Stimulated activated effector memory CD8-positive, alpha-beta T cell treated with anti-CD3 and anti-CD28 coated beads, Interleukin-12 subunit alpha, Interleukin-12 subunit beta, amount 100 ng/mL, for 72 hours (primary cell): Measurements from ENCODE around the gene PDZD2.
"Not testable (repeated sequence)": the region's sequence is repeated elsewhere in the genome, so short reads cannot be mapped to it uniquely, and the experiment has no call there.

Experiments
- ATAC-seq: fragments of 150-1000 bp; cut with Tn5 transposase; 2 replicates; pipeline ENCODE4 v1.10.0; 2021
- DNase-seq, 2 donors: peaks; one replicate each; pipeline ENCODE4 v3.0.0; 2021 to 2022; ENCODE audit warnings: low spot score in 2 of 2
- H3K27ac Mint-ChIP-seq: one replicate; pipeline ENCODE4 v1.8.0; 2022; ENCODE audit warnings: mild to moderate bottlenecking, mixed read lengths
- H3K36me3 Mint-ChIP-seq: one replicate; pipeline ENCODE4 v1.8.0; 2022; ENCODE audit warnings: mild to moderate bottlenecking, mixed read lengths
- H3K4me1 Mint-ChIP-seq: one replicate; pipeline ENCODE4 v1.8.0; 2022; ENCODE audit warnings: mixed read lengths
- H3K4me3 Mint-ChIP-seq: one replicate; pipeline ENCODE4 v1.8.0; 2022; ENCODE audit warnings: mild to moderate bottlenecking, mixed read lengths
- H3K9me3 Mint-ChIP-seq: one replicate; pipeline ENCODE4 v1.8.0; 2022; ENCODE audit warnings: mixed read lengths

The PDZD2 gene

GRCh38 chr5:31755676-31756230 is 116.8 kb downstream of the PDZD2 start:
- Mint-ChIP-seq H3K27ac (no peak overlapping the region), H3K9me3 (no peaks in the 10 kb centered on the region), H3K36me3 (no peaks in the 10 kb centered on the region), H3K4me1 (no peaks in the 10 kb centered on the region), H3K4me3 (no peak overlapping the region)
- DNase-seq (no peak), ATAC-seq (no peak)

GRCh38 chr5:31757806-31758205 is 118.9 kb downstream of the PDZD2 start:
- Mint-ChIP-seq H3K9me3 (peaks cover 5% of the 10 kb centered on the region), H3K27ac (no peak overlapping the region), H3K4me3 (no peak overlapping the region), H3K36me3 (no peaks in the 10 kb centered on the region), H3K4me1 (no peaks in the 10 kb centered on the region)
- ATAC-seq (no peak), DNase-seq (no peak)

GRCh38 chr5:31758803-31759425 is 120.0 kb downstream of the PDZD2 start:
- ATAC-seq (no peak), DNase-seq (no peak)
- no peak overlapping the region for H3K27ac Mint-ChIP-seq
- H3K4me3 Mint-ChIP-seq: no peak overlapping the region
- peaks cover 5% of the 10 kb centered on the region for H3K9me3 Mint-ChIP-seq
- no peaks in the 10 kb centered on the region for H3K36me3 Mint-ChIP-seq
- H3K4me1 Mint-ChIP-seq: no peaks in the 10 kb centered on the region

GRCh38 chr5:31759925-31760324 is 121.0 kb downstream of the PDZD2 start:
- Mint-ChIP-seq H3K9me3 (peaks cover 5% of the 10 kb centered on the region), H3K36me3 (no peaks in the 10 kb centered on the region), H3K4me1 (no peaks in the 10 kb centered on the region), H3K27ac (no peak overlapping the region), H3K4me3 (no peak overlapping the region)
- no peak for ATAC-seq
- DNase-seq: no peak

- H3K4me1 Mint-ChIP-seq: no peaks in the 10 kb centered on the region
- no peak overlapping the region for H3K4me3 Mint-ChIP-seq
- no peak for ATAC-seq
- no peak overlapping the region for H3K27ac Mint-ChIP-seq
- no peaks in the 10 kb centered on the region for H3K36me3 Mint-ChIP-seq
- no peak for DNase-seq
- H3K9me3 Mint-ChIP-seq: peaks cover 5% of the 10 kb centered on the region
Observed at GRCh38 chr5:31761877-31762276, 122.9 kb downstream of the PDZD2 start.

- DNase-seq (no peak), ATAC-seq (no peak)
- H3K27ac Mint-ChIP-seq: no peak overlapping the region
- H3K4me1 Mint-ChIP-seq: no peaks in the 10 kb centered on the region
- H3K4me3 Mint-ChIP-seq: no peak overlapping the region
- H3K9me3 Mint-ChIP-seq: peaks cover 5% of the 10 kb centered on the region
- H3K36me3 Mint-ChIP-seq: no peaks in the 10 kb centered on the region
Observed at GRCh38 chr5:31763424-31763823, 124.5 kb downstream of the PDZD2 start.

GRCh38 chr5:31764687-31765086 is 125.8 kb downstream of the PDZD2 start:
- not testable (repeated sequence) for H3K36me3 Mint-ChIP-seq, H3K4me1 Mint-ChIP-seq, H3K27ac Mint-ChIP-seq, DNase-seq, H3K4me3 Mint-ChIP-seq, ATAC-seq, H3K9me3 Mint-ChIP-seq

GRCh38 chr5:31767335-31768031 is 128.6 kb downstream of the PDZD2 start:
- Mint-ChIP-seq H3K9me3 (no peaks in the 10 kb centered on the region), H3K27ac (no peak overlapping the region), H3K4me1 (no peaks in the 10 kb centered on the region), H3K36me3 (no peaks in the 10 kb centered on the region), H3K4me3 (no peak overlapping the region)
- no peak for ATAC-seq
- no peak for DNase-seq

- no peak for DNase-seq
- no peak overlapping the region for H3K4me3 Mint-ChIP-seq
- H3K36me3 Mint-ChIP-seq: no peaks in the 10 kb centered on the region
Observed at GRCh38 chr5:31768046-31768445, 129.1 kb downstream of the PDZD2 start.

GRCh38 chr5:31768784-31769183 is 129.9 kb downstream of the PDZD2 start:
- no peaks in the 10 kb centered on the region for H3K36me3 Mint-ChIP-seq
- no peaks in the 10 kb centered on the region for H3K9me3 Mint-ChIP-seq
- DNase-seq: no peak
- no peak for ATAC-seq
- no peak overlapping the region for H3K4me3 Mint-ChIP-seq
- H3K27ac Mint-ChIP-seq: no peak overlapping the region
- no peaks in the 10 kb centered on the region for H3K4me1 Mint-ChIP-seq

More at GRCh38 chr5:31768046-31768445, 129.1 kb downstream of the PDZD2 start:
- H3K27ac Mint-ChIP-seq: no peak overlapping the region
- no peaks in the 10 kb centered on the region for H3K9me3 Mint-ChIP-seq
- H3K4me1 Mint-ChIP-seq: no peaks in the 10 kb centered on the region
- ATAC-seq: no peak

GRCh38 chr5:31769530-31769929 is 130.6 kb downstream of the PDZD2 start:
- Mint-ChIP-seq H3K4me1 (no peaks in the 10 kb centered on the region), H3K36me3 (no peaks in the 10 kb centered on the region), H3K27ac (no peak overlapping the region), H3K9me3 (no peaks in the 10 kb centered on the region), H3K4me3 (no peak overlapping the region)
- DNase-seq: no peak
- ATAC-seq: no peak

GRCh38 chr5:31770132-31770720 is 131.3 kb downstream of the PDZD2 start:
- no peak overlapping the region for H3K4me3 Mint-ChIP-seq

GRCh38 chr5:31770998-31771397 is 132.1 kb downstream of the PDZD2 start:
- Mint-ChIP-seq H3K4me3 (no peak overlapping the region), H3K4me1 (no peaks in the 10 kb centered on the region), H3K36me3 (no peaks in the 10 kb centered on the region), H3K9me3 (no peaks in the 10 kb centered on the region), H3K27ac (no peak overlapping the region)
- ATAC-seq (peak; percentile 29), DNase-seq (no peak)

More at GRCh38 chr5:31770132-31770720, 131.3 kb downstream of the PDZD2 start:
- H3K36me3 Mint-ChIP-seq: no peaks in the 10 kb centered on the region
- H3K27ac Mint-ChIP-seq: no peak overlapping the region
- DNase-seq: no peak
- no peaks in the 10 kb centered on the region for H3K9me3 Mint-ChIP-seq
- no peak for ATAC-seq
- no peaks in the 10 kb centered on the region for H3K4me1 Mint-ChIP-seq

- DNase-seq (no peak), ATAC-seq (peak; percentile 17)
- Mint-ChIP-seq H3K27ac (no peak overlapping the region), H3K4me1 (no peaks in the 10 kb centered on the region), H3K9me3 (no peaks in the 10 kb centered on the region), H3K4me3 (no peak overlapping the region), H3K36me3 (no peaks in the 10 kb centered on the region)
Observed at GRCh38 chr5:31771500-31771899, 132.6 kb downstream of the PDZD2 start.

GRCh38 chr5:31776294-31776693 is 137.4 kb downstream of the PDZD2 start:
- not testable (repeated sequence) for H3K4me3 Mint-ChIP-seq, H3K9me3 Mint-ChIP-seq, H3K36me3 Mint-ChIP-seq, ATAC-seq, H3K4me1 Mint-ChIP-seq, DNase-seq, H3K27ac Mint-ChIP-seq
